ENCODE measurements around the gene ZNF710. TPM values are rescaled to one million over a fixed set of nuclear protein-coding genes. Genes with fewer than 3 reads are reported as not detected.

Gene ZNF710
- total and polyA plus RNA-seq, 2 experiments from 2014 or later = 15.9 to 18.2 TPM

- no peak overlapping the region for H3K4me3 ChIP-seq
- no peak overlapping the region for H3K4me3 Mint-ChIP-seq
- TF ChIP-seq REST (IDR thresholded peaks at IDR 0.05; ENCODE audit: unreplicated experiment) (no peak), EZH2phosphoT487 (IDR thresholded peaks at IDR 0.05; ENCODE audit: unreplicated experiment) (no peak), STAT1 (IDR thresholded peaks at IDR 0.05; ENCODE audit: unreplicated experiment) (no peak), JUNB (IDR thresholded peaks at IDR 0.05; ENCODE audit: unreplicated experiment) (no peak), ZNF114 (CRISPR knock-in tag; IDR thresholded peaks at IDR 0.05) (no peak), ZNF331 (CRISPR knock-in tag; IDR thresholded peaks at IDR 0.05; ENCODE audit: low read depth) (no peak), ETS1 (IDR thresholded peaks at IDR 0.05) (no peak), EZH2 (IDR thresholded peaks at IDR 0.05; ENCODE audit: low read depth, unreplicated experiment) (no peak), POLR2AphosphoS5 (IDR thresholded peaks at IDR 0.05; ENCODE audit: low read depth) (no peak), ZNF462 (CRISPR knock-in tag; IDR thresholded peaks at IDR 0.05) (no peak), NANOG (IDR thresholded peaks at IDR 0.05; ENCODE audit: borderline replicate concordance) (no peak), CREB1 (CRISPR knock-in tag; IDR thresholded peaks at IDR 0.05; ENCODE audit: low read depth) (no peak), CTCF (conservative IDR thresholded peaks at IDR 0.05; ENCODE audit: low read depth in 2 of 2) (no peak)
- H3F3A ChIP-seq (replicated peaks; ENCODE audit: low read depth) = peaks cover 11% of the 10 kb centered on the region; the same call in 1 of the 2 replicates
- peaks cover 14% of the 10 kb centered on the region for H3K27me3 Mint-ChIP-seq (ENCODE audit: insufficient read depth, low read depth, poor library complexity)
- H3K4me2 ChIP-seq = no peak overlapping the region
- H3K9me2 ChIP-seq (ENCODE audit: insufficient read depth) = no peaks in the 10 kb centered on the region
- DNase-seq (ENCODE audit: low spot score) (no peak), ATAC-seq (no peak)
- no peak overlapping the region for H3K27ac Mint-ChIP-seq
- H4K20me1 ChIP-seq (replicated peaks; ENCODE audit: insufficient read depth) = peaks cover 20% of the 10 kb centered on the region
- no peak overlapping the region for H3K27ac ChIP-seq (ENCODE audit: low read depth)
- H3K27me3 ChIP-seq (ENCODE audit: insufficient read depth) = peaks cover 11% of the 10 kb centered on the region; the same call in 1 of the 2 replicates
- H3K4me1 Mint-ChIP-seq = peaks cover 32% of the 10 kb centered on the region
- no peak overlapping the region for H2AFZ ChIP-seq
- H3K36me3 Mint-ChIP-seq (ENCODE audit: low read depth) = 0 out of 3 replicates have a peak, but pooled peaks cover 4% of the 10 kb centered on the region
- H3K4me1 ChIP-seq (ENCODE audit: insufficient read depth) = peaks cover 8% of the 10 kb centered on the region
- peaks cover 6% of the 10 kb centered on the region for H3K9me3 Mint-ChIP-seq
- H3K79me2 ChIP-seq (replicated peaks; ENCODE audit: insufficient read depth) = peaks cover 5% of the 10 kb centered on the region
- no peaks in the 10 kb centered on the region for H3K36me3 ChIP-seq (ENCODE audit: insufficient read depth)
Observed at GRCh38 chr15:90097475-90097874, 96.4 kb downstream of the ZNF710 start.
